Adrenal gland (tissue), 12 donors: ENCODE measurements around the gene ENAH. TPM values are rescaled to one million over a fixed set of nuclear protein-coding genes. Genes with fewer than 3 reads are reported as not detected.

ENCODE experiments used
- DNase-seq, 7 donors: peaks; one replicate each; pipeline ENCODE4 v3.0.0-alpha.2; 2019 to 2020
- H3K27ac ChIP-seq, 5 donors: fragments of 200-600 bp; sonication (generic) in 4 of 5; 1 replicate in 3 of 5; 2 replicates in 2 of 5; pipeline versions ENCODE4 v1.5.1 to v1.8.0; 2016 to 2020; ENCODE audit warnings: mild to moderate bottlenecking in 1 of 5
- H3K27me3 ChIP-seq: fragments of 200-600 bp; 2 replicates; pipeline ENCODE4 v1.8.0; 2021
- H3K36me3 ChIP-seq, 2 donors: fragments of 200-600 bp; replicated peaks in 1 of 2; 1 replicate in 1 of 2; 2 replicates in 1 of 2; pipeline versions ENCODE4 v1.5.1 to v1.8.0; 2018 to 2022
- H3K4me1 ChIP-seq, 2 donors: fragments of 200-600 bp; replicated peaks in 1 of 2; 1 replicate in 1 of 2; 2 replicates in 1 of 2; pipeline versions ENCODE4 v1.5.1 to v1.8.0; 2018 to 2021
- H3K4me3 ChIP-seq, 4 donors: fragments of 200-600 bp; sonication (generic) in 3 of 4; one replicate each; pipeline ENCODE4 v1.5.1; 2016 to 2018
- H3K9me3 ChIP-seq, 3 donors: fragments of 200-600 bp; sonication (generic) in 1 of 3; replicated peaks in 1 of 3; 1 replicate in 2 of 3; 2 replicates in 1 of 3; pipeline versions ENCODE4 v1.5.1 to v1.8.0; 2016 to 2021
- POLR2A ChIP-seq, 2 donors: fragments of 450-650 bp; IDR thresholded peaks; one replicate each; pipeline ENCODE4 v1.6.1; 2017; ENCODE audit warnings: antibody characterized with exemption in 2 of 2, mild to moderate bottlenecking in 2 of 2, moderate library complexity in 1 of 2
- WGBS, 4 donors: extraction: QIAGEN DNeasy Blood & Tissue Kit in 2 of 4; methylation state at CpG; one replicate each; pipeline versions ENCODE4 v1.1.5 to v1.1.7; 2013 to 2017; 5-methylcytosine and 5-hydroxymethylcytosine counted together
- intact Hi-C, 2 donors: fragments of 100-400 bp; cut with DNase I; formaldehyde crosslinking; loops; one replicate each; pipeline versions ENCODE4 v1.14.1 to v1.15.0; 2022 to 2023
- polyA plus RNA-seq, 3 donors: library from polyadenylated mRNA; stranded (reverse); fragments of 200-250 nt in 2 of 3; fragments of 350-450 nt in 1 of 3; fragmentation: Illumina TruSeq in 1 of 3; extraction: RNeasy Lipid Tissue Mini Kit (QIAGEN cat#74804) in 1 of 3; gene quantifications; one replicate each; pipeline ENCODE4 v1.2.3, GENCODE V29; 2013 to 2014
- total RNA-seq, 9 donors: library from RNA; depleted of rRNA in 4 of 9; stranded (reverse); fragments of >200 nt in 4 of 9; fragments of 120-200 nt in 1 of 9; fragmentation: NEBNext Ultra II Directional in 1 of 9; extraction: Animal tissue kit (Norgen Biotek cat#: 25700) in 1 of 9; gene quantifications; one replicate each; pipeline versions ENCODE4 v1.1.0 to v1.2.4, GENCODE V29; 2013 to 2023
- TF ChIP-seq, protein P1 (sequence below), 6 experiments: fragments of 450-650 bp in 4 of 6; fragments of 200-600 bp in 2 of 6; sonication (generic) in 1 of 6; IDR thresholded peaks; 1 replicate in 5 of 6; 2 replicates in 1 of 6; pipeline versions ENCODE4 v1.5.1 to v1.8.0; 2016 to 2021; ENCODE audit warnings: antibody characterized with exemption in 6 of 6, mild to moderate bottlenecking in 2 of 6, moderate library complexity in 1 of 6
- donor health status: healthy with polysubstance abuse.
- donor health status: Bipolar disorder and iron deficiency.
- donor health status: DM: yes; HTN: yes; CAD: no.
- donor health status: DM: no; HTN: no; CAD: no.
- donor health status: DM: no; HTN: no; CAD: no.
- donor health status: DM: yes; HTN: yes; CAD: no.

ENAH gene
- total and polyA plus RNA-seq, 12 donors = 10.0 to 142 (median 71.9) TPM

DNA sequence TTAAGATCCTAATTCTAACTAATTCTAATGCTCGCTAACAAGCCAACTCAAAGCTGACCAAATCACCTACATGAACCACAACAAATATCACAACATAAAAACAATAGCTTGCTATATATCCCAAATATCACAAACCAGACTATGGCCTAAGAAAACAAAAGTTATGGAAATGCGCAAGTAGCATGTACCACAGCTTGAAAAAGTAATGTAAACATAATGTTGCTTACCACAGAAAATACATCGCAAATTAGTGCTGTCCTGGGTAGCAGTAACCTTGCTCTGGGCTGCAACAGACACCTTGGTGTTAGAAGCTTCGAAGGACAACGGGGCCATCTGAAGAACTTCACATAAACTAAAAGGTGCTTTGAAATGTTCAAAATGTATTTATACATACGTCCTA, 117.6 kb downstream of the ENAH start:
- Histone ChIP-seq H3K36me3 (no peaks in the 10 kb centered on the region), H3K27me3 (no peaks in the 10 kb centered on the region), H3K27ac (no peak overlapping the region), H3K4me1 (no peaks in the 10 kb centered on the region), H3K9me3 (no peaks in the 10 kb centered on the region), H3K4me3 (no peak overlapping the region)
- DNase-seq = no peak
- no peak for TF ChIP-seq POLR2A (IDR thresholded peaks at IDR 0.05)
- TF ChIP-seq, protein P1, sequence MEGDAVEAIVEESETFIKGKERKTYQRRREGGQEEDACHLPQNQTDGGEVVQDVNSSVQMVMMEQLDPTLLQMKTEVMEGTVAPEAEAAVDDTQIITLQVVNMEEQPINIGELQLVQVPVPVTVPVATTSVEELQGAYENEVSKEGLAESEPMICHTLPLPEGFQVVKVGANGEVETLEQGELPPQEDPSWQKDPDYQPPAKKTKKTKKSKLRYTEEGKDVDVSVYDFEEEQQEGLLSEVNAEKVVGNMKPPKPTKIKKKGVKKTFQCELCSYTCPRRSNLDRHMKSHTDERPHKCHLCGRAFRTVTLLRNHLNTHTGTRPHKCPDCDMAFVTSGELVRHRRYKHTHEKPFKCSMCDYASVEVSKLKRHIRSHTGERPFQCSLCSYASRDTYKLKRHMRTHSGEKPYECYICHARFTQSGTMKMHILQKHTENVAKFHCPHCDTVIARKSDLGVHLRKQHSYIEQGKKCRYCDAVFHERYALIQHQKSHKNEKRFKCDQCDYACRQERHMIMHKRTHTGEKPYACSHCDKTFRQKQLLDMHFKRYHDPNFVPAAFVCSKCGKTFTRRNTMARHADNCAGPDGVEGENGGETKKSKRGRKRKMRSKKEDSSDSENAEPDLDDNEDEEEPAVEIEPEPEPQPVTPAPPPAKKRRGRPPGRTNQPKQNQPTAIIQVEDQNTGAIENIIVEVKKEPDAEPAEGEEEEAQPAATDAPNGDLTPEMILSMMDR (IDR thresholded peaks at IDR 0.05) = no peak
- WGBS, 4 donors = 93 to 95% (median 94%) methylated on average over 6 of the region's 6 CpGs
- intact Hi-C loops = no loop called here

DNA sequence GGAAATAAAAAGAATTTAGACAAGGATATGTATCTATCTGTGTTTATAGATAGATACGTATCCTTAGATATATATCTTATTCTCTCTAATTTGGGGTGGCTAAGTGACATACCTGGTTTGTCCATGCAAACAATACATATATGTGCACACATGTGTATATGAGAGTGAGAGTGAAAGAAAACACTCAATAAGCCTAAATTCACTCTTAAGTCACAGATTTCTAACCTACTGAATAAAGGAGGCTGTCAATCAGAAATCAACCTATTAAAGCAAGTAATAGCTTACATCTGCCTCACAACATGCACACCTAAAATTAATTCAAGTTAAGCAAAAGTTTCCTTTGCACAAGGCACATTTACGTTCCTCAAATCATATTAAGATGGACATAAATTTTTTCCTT, 118.2 kb downstream of the ENAH start:
- WGBS, 4 donors = 95 to 97% (median 96%) methylated on average over 2 of the region's 2 CpGs
- Histone ChIP-seq H3K36me3 (no peaks in the 10 kb centered on the region), H3K27me3 (no peaks in the 10 kb centered on the region), H3K4me3 (no peak overlapping the region), H3K4me1 (no peaks in the 10 kb centered on the region), H3K9me3 (no peaks in the 10 kb centered on the region), H3K27ac (no peak overlapping the region)
- DNase-seq = no peak
- intact Hi-C loops = no loop called here
- TF ChIP-seq, protein P1 (IDR thresholded peaks at IDR 0.05) = no peak
- no peak for TF ChIP-seq POLR2A (IDR thresholded peaks at IDR 0.05)

DNA sequence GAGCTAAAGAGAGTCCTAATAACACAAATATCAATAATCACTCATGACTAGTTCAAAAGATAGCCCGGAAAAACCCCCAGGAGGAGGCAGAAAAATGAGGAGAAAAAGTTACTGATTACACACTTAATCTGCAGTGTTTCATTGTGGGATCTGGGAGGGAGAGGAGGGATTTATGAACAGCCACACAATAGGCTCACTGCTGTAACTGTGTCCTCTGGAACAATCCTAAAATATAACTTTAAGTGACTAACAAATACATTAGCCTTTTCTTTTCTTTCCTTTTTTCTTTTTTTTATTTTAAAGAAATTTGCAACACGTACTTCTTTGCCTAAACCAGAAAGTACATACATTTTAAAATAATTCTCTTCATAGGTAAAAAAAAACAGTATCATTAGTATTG, 118.8 kb downstream of the ENAH start:
- Histone ChIP-seq H3K4me3 (no peak overlapping the region), H3K36me3 (no peaks in the 10 kb centered on the region), H3K27me3 (no peaks in the 10 kb centered on the region), H3K9me3 (no peaks in the 10 kb centered on the region), H3K27ac (no peak overlapping the region), H3K4me1 (no peaks in the 10 kb centered on the region)
- WGBS, 4 donors = 88 to 95% (median 92%) methylated on average over 2 of the region's 2 CpGs
- DNase-seq = no peak
- intact Hi-C loops = no loop called here
- no peak for TF ChIP-seq POLR2A (IDR thresholded peaks at IDR 0.05)
- TF ChIP-seq, protein P1 (IDR thresholded peaks at IDR 0.05) = no peak

DNA sequence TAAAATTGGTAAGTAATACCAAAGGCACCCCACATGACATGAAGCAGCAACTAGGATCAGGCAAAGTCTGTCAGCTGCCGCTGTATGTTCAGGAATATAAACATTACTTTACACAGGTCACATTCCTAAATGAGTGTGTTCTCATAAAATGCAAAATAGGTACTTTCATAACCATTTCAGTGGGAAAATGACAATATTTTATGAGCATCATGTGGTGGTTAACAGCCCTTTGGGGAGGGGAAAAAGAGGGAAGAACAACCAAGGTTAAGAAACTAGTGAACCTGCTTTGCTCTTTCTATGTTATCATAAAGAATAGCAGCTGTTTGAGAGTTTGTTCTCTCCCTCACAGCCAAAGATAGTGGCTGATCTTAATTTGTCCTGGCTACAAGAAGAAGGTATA, 119.7 kb downstream of the ENAH start:
- Histone ChIP-seq H3K4me3 (no peak overlapping the region), H3K9me3 (no peaks in the 10 kb centered on the region), H3K27ac (no peak overlapping the region), H3K36me3 (no peaks in the 10 kb centered on the region), H3K27me3 (no peaks in the 10 kb centered on the region), H3K4me1 (no peaks in the 10 kb centered on the region)
- no peak for DNase-seq
- TF ChIP-seq POLR2A (IDR thresholded peaks at IDR 0.05) = no peak
- TF ChIP-seq, protein P1 (IDR thresholded peaks at IDR 0.05) = no peak
- intact Hi-C loops = no loop called here
- 92 to 100% (median 96%) methylated on average over 1 of the region's 1 CpG for WGBS, 4 donors
